NCI-H446 treated with DMSO at 0.1 percent for 48 hours (cell line): ENCODE data around the gene GSK3A.

Source experiments
- DNase-seq: peaks from one replicate; lab custom pipeline; 2025; lab: John Stamatoyannopoulos, UW

GSK3A gene

GRCh38 chr19:42199440-42200115, 42.8 kb downstream of the GSK3A start:
- DNase-seq: no peak

- no peak for DNase-seq
These were observed 43.5 kb downstream of the GSK3A start for GRCh38 chr19:42198676-42199439.

GRCh38 chr19:42197375-42197817, 45.0 kb downstream of the GSK3A start:
- DNase-seq: no peak

GRCh38 chr19:42196011-42197001, 46.1 kb downstream of the GSK3A start:
- DNase-seq: no peak

GRCh38 chr19:42193706-42194105, 48.7 kb downstream of the GSK3A start:
- no peak for DNase-seq

GRCh38 chr19:42193294-42193693, 49.1 kb downstream of the GSK3A start:
- DNase-seq: no peak

GRCh38 chr19:42191855-42192254, 50.5 kb downstream of the GSK3A start:
- no peak for DNase-seq

GRCh38 chr19:42191330-42191729, 51.1 kb downstream of the GSK3A start:
- no peak for DNase-seq

GRCh38 chr19:42189133-42189532, 53.3 kb downstream of the GSK3A start:
- no peak for DNase-seq

GRCh38 chr19:42188665-42189064, 53.7 kb downstream of the GSK3A start:
- no peak for DNase-seq

- no peak for DNase-seq
These were observed 57.1 kb downstream of the GSK3A start for GRCh38 chr19:42185277-42185676.

- DNase-seq: peak; percentile 16
These were observed 58.0 kb downstream of the GSK3A start for GRCh38 chr19:42184401-42184861.
